ENCODE results near the gene HLA-E. TPM values are rescaled to one million over a fixed set of nuclear protein-coding genes. Genes with fewer than 3 reads are reported as not detected.

HLA-E gene
- total and polyA plus RNA-seq, 4 donors: 148 to 506 (median 351) TPM

DNA sequence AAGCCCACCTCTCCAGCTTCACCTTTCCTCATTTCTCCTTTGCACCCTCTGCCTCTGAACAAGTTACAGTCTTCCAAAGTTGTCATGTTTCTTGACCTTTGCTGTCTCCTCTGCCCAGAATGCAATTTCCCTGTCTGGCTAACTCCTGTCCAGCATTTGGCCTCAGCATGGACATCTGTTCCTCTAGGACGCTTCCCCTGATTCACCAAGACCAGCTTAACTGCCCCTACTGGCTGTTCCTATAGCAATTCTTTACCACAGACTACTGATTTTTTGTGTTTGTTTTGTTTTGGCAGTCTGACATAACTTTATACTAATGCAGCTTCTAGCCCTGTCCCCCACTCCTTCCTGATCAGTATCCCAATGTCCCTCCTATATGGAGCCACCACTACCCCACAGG, 53.6 kb downstream of the HLA-E start:
- DNase-seq (no peak), ATAC-seq (ENCODE audit: low FRiP score) (no peak)
- Histone ChIP-seq H3K4me3 (ENCODE audit: low read length in 2 of 2) (no peak overlapping the region), H3K36me3 (ENCODE audit: control insufficient read depth in 1 of 2, insufficient read depth in 2 of 2, low read length in 1 of 2) (no peaks in the 10 kb centered on the region), H3K4me1 (ENCODE audit: control insufficient read depth in 1 of 2, insufficient read depth in 2 of 2, low read length in 2 of 2) (no peaks in the 10 kb centered on the region), H3K27ac (ENCODE audit: low read depth in 1 of 2, low read length in 2 of 2) (no peak overlapping the region), H3K27me3 (ENCODE audit: control insufficient read depth in 1 of 2, insufficient read depth in 2 of 2, low read length in 1 of 2) (no peaks in the 10 kb centered on the region), H3K9me3 (ENCODE audit: control insufficient read depth, low read length) (no peaks in the 10 kb centered on the region)
- WGBS, 2 donors: 78 to 89% methylated on average over 1 of the region's 1 CpG
- intact Hi-C loops (cut with DNase I): no loop called here

Other genes with a start within 250 kb of the HLA-E start
- gene TRIM39, start 162.6 kb upstream of the HLA-E start, total RNA-seq: 10 to 100 TPM; 13.8 to 15.5 TPM
- gene TRIM39, start 162.6 kb upstream of the HLA-E start, polyA plus RNA-seq: 10 to 100 TPM; 10.3 to 15.7 TPM
- gene RPP21, start 144.4 kb upstream of the HLA-E start, total RNA-seq: 10 to 100 TPM; 26.7 to 32.8 TPM
- gene RPP21, start 144.4 kb upstream of the HLA-E start, polyA plus RNA-seq: 100 to 1,000 TPM in 1 of 2 donors, 10 to 100 TPM in 1; 78.0 to 119 TPM
- 10 to 100 TPM; 73.7 to 76.9 TPM for gene GNL1, start 67.0 kb downstream of the HLA-E start, total RNA-seq
- gene GNL1, start 67.0 kb downstream of the HLA-E start, polyA plus RNA-seq: 100 to 1,000 TPM in 1 of 2 donors, 10 to 100 TPM in 1; 52.6 to 116 TPM
- 10 to 100 TPM in 1 of 2 donors, 1 to 10 TPM in 1; 7.5 to 11.6 TPM for gene PRR3, start 67.8 kb downstream of the HLA-E start, total RNA-seq
- gene PRR3, start 67.8 kb downstream of the HLA-E start, polyA plus RNA-seq: 1 to 10 TPM; 4.1 to 9.5 TPM
- gene ABCF1, start 81.9 kb downstream of the HLA-E start, total RNA-seq: 10 to 100 TPM; 35.4 to 41.2 TPM
- 10 to 100 TPM; 20.6 to 22.3 TPM for gene ABCF1, start 81.9 kb downstream of the HLA-E start, polyA plus RNA-seq
- 10 to 100 TPM; 69.9 to 83.8 TPM for gene PPP1R10, start 127.7 kb downstream of the HLA-E start, total RNA-seq
- gene PPP1R10, start 127.7 kb downstream of the HLA-E start, polyA plus RNA-seq: 10 to 100 TPM in 1 of 2 donors, 1 to 10 TPM in 1; 8.6 to 13.2 TPM
- gene MRPS18B, start 128.3 kb downstream of the HLA-E start, total RNA-seq: 10 to 100 TPM; 26.6 to 29.8 TPM
- gene MRPS18B, start 128.3 kb downstream of the HLA-E start, polyA plus RNA-seq: 10 to 100 TPM; 38.2 to 45.6 TPM
- 10 to 100 TPM in 1 of 2 donors, 1 to 10 TPM in 1; 5.8 to 12.9 TPM for gene ATAT1, start 137.4 kb downstream of the HLA-E start, total RNA-seq
- gene ATAT1, start 137.4 kb downstream of the HLA-E start, polyA plus RNA-seq: 1 to 10 TPM; 6.4 to 7.7 TPM
- gene C6orf136, start 157.6 kb downstream of the HLA-E start, total RNA-seq: 10 to 100 TPM in 1 of 2 donors, 1 to 10 TPM in 1; 9.7 to 19.9 TPM
- gene C6orf136, start 157.6 kb downstream of the HLA-E start, polyA plus RNA-seq: 10 to 100 TPM; 18.8 to 21.0 TPM
- gene DHX16, start 183.5 kb downstream of the HLA-E start, total RNA-seq: 10 to 100 TPM; 22.3 to 25.2 TPM
- 10 to 100 TPM; 12.8 to 34.0 TPM for gene DHX16, start 183.5 kb downstream of the HLA-E start, polyA plus RNA-seq
- 100 to 1,000 TPM; 130 to 134 TPM for gene PPP1R18, start 197.1 kb downstream of the HLA-E start, total RNA-seq
- gene PPP1R18, start 197.1 kb downstream of the HLA-E start, polyA plus RNA-seq: 10 to 100 TPM; 68.5 to 83.3 TPM
- gene NRM, start 201.5 kb downstream of the HLA-E start, total RNA-seq: 10 to 100 TPM; 13.0 to 15.0 TPM
- gene NRM, start 201.5 kb downstream of the HLA-E start, polyA plus RNA-seq: 10 to 100 TPM in 1 of 2 donors, 1 to 10 TPM in 1; 5.6 to 19.6 TPM
- 10 to 100 TPM; 31.4 to 33.3 TPM for gene MDC1, start 227.8 kb downstream of the HLA-E start, total RNA-seq
- 10 to 100 TPM in 1 of 2 donors, 1 to 10 TPM in 1; 7.4 to 34.5 TPM for gene MDC1, start 227.8 kb downstream of the HLA-E start, polyA plus RNA-seq
- 100 to 1,000 TPM; 264 to 324 TPM for gene TUBB, start 230.8 kb downstream of the HLA-E start, total RNA-seq
- gene TUBB, start 230.8 kb downstream of the HLA-E start, polyA plus RNA-seq: 100 to 1,000 TPM in 1 of 2 donors, 10 to 100 TPM in 1; 99.5 to 189 TPM

Measured in aorta (tissue), 5 donors.